K562 (cell line): ENCODE measurements around the gene UBA1. TPM values are rescaled to one million over a fixed set of nuclear protein-coding genes. Genes with fewer than 3 reads are reported as not detected.

Experiments
- ATAC-seq: fragments of 200-7000 bp; cut with Tn5 transposase; 3 replicates; pipeline ENCODE4 v1.9.1; 2020; ENCODE audit warnings: moderate library complexity
- BruUV-seq: library from RNA; stranded (reverse); fragments of 400-500 nt; replicated peaks from 2 replicates; lab custom pipeline; 2021; lab: Mats Ljungman, UMichigan
- CTCF ChIA-PET: fragments of 300-600 bp; formaldehyde crosslinking; extraction: SDS; loops from one replicate; lab custom pipeline; 2021; ENCODE audit warnings: low intra/inter-chr PET ratio; lab: Yijun Ruan, JAX
- POLR2A ChIA-PET: fragments of 300-600, 350-650 bp; sonication (Branson Sonifier 250); formaldehyde crosslinking; extraction: SDS; loops from one replicate; lab custom pipeline; 2021; ENCODE audit warnings: antibody characterized with exemption, inconsistent platforms; lab: Yijun Ruan, JAX
- DNase-seq, 4 experiments: peaks; one replicate each; pipeline versions ENCODE4 v3.0.0 to v3.0.0-alpha.2; 2011 to 2018; ENCODE audit warnings: low spot score in 3 of 4, mixed read lengths in 3 of 4; ENCODE audit errors: extremely low read depth in 1 of 4
- FAIRE-seq: peaks from 2 replicates; lab custom pipeline; 2011; peaks lifted over from hg19 to GRCh38; lab: Jason Lieb, UNC
- H2AFZ ChIP-seq: 2 replicates; pipeline ENCODE4 v1.6.0; 2011; ENCODE audit warnings: low read depth, low read length, control low read depth, inconsistent platforms
- H3K27ac ChIP-seq: fragments of 200-600 bp; 3 replicates; pipeline ENCODE4 v1.8.0; 2011; ENCODE audit warnings: low read depth, mild to moderate bottlenecking, control low read depth, inconsistent platforms, low read length, moderate library complexity, mixed read lengths; ENCODE audit errors: extremely low read depth
- H3K27me3 ChIP-seq, 2 experiments: fragments of 300-600 bp in 1 of 2; 2 replicates in 1 of 2; 3 replicates in 1 of 2; pipeline versions ENCODE4 v1.6.0 to v1.8.0; 2011; ENCODE audit warnings: inconsistent platforms in 2 of 2, low read length in 2 of 2, mild to moderate bottlenecking in 1 of 2, mixed read lengths in 1 of 2, moderate library complexity in 1 of 2; ENCODE audit not compliant: control insufficient read depth in 2 of 2, insufficient read depth in 2 of 2
- H3K36me3 ChIP-seq: fragments of 300-600 bp; 3 replicates; pipeline ENCODE4 v1.8.0; 2011; ENCODE audit warnings: mild to moderate bottlenecking, low read length, inconsistent platforms; ENCODE audit not compliant: control insufficient read depth, insufficient read depth
- H3K4me1 ChIP-seq, 2 experiments: fragments of 200-600 bp in 1 of 2; replicated peaks in 1 of 2; 2 replicates in 1 of 2; 3 replicates in 1 of 2; pipeline versions ENCODE4 v1.5.1 to v1.8.0; 2011; ENCODE audit warnings: inconsistent platforms in 2 of 2, low read length in 2 of 2, mild to moderate bottlenecking in 1 of 2, mixed read lengths in 1 of 2, moderate library complexity in 1 of 2; ENCODE audit not compliant: control insufficient read depth in 2 of 2, insufficient read depth in 2 of 2
- H3K4me2 ChIP-seq: 2 replicates; pipeline ENCODE4 v1.6.1; 2011; ENCODE audit warnings: low read length, control low read depth, inconsistent platforms, mixed read lengths; ENCODE audit not compliant: insufficient read depth
- H3K4me3 ChIP-seq: fragments of 200-600 bp; sonication (generic), shearing (Covaris generic); 2 replicates; pipeline ENCODE4 v1.5.1; 2016; ENCODE audit warnings: control low read depth, inconsistent platforms
- H3K79me2 ChIP-seq: fragments of 200-600 bp; 3 replicates; pipeline ENCODE4 v1.8.0; 2011; ENCODE audit warnings: low read length, inconsistent platforms; ENCODE audit not compliant: control insufficient read depth, insufficient read depth
- H3K9ac ChIP-seq, 2 experiments: 2 replicates each; pipeline versions ENCODE4 v1.6.0 to v1.6.1; 2011; ENCODE audit warnings: low read depth in 2 of 2, low read length in 2 of 2, control low read depth in 1 of 2, inconsistent platforms in 1 of 2, mild to moderate bottlenecking in 1 of 2, mixed read lengths in 1 of 2; ENCODE audit not compliant: insufficient read depth in 1 of 2
- H3K9me1 ChIP-seq: one replicate; pipeline ENCODE4 v1.6.0; 2011; ENCODE audit warnings: inconsistent platforms, mild to moderate bottlenecking, low read length, moderate library complexity; ENCODE audit not compliant: control insufficient read depth, insufficient read depth
- H3K9me3 ChIP-seq: replicated peaks from 2 replicates; pipeline ENCODE4 v1.5.1; 2011; ENCODE audit warnings: low read depth, low read length, inconsistent platforms; ENCODE audit not compliant: control insufficient read depth, insufficient read depth
- H4K20me1 ChIP-seq: replicated peaks from 2 replicates; pipeline ENCODE4 v1.6.1; 2011; ENCODE audit warnings: low read length, inconsistent platforms, mixed read lengths; ENCODE audit not compliant: control insufficient read depth, insufficient read depth
- CC2D1A ChIP-seq: fragments of 450-650 bp; IDR thresholded peaks from 2 replicates; pipeline ENCODE4 v1.6.1; 2017; ENCODE audit warnings: mild to moderate bottlenecking
- FOXJ2 ChIP-seq: fragments of 200-800 bp; sonication (Bioruptor generic); IDR thresholded peaks from 2 replicates; pipeline ENCODE4 v1.6.1; 2016; ENCODE audit warnings: missing genetic modification characterization, missing compliant biosample characterization
- FOXP1 ChIP-seq: sonication (generic); formaldehyde crosslinking; IDR thresholded peaks from 2 replicates; pipeline ENCODE4 v1.8.0; 2022; ENCODE audit warnings: mild to moderate bottlenecking, missing genetic modification reagents
- TCF7L2 ChIP-seq: fragments of 150-350 bp; IDR thresholded peaks from 2 replicates; pipeline ENCODE4 v1.6.1; 2016; ENCODE audit warnings: low read depth, mild to moderate bottlenecking, low read length, moderate library complexity
- ZNF253 ChIP-seq: fragments of 250-450 bp; sonication (Bioruptor Pico); conservative IDR thresholded peaks from 2 replicates; pipeline ENCODE4 v1.6.1; 2021; ENCODE audit warnings: mild to moderate bottlenecking
- WGBS: fragments of 100-300 bp; shearing (Covaris generic); methylation state at CpG from one replicate; pipeline ENCODE4 v1.1.6; 2016; ENCODE audit warnings: low coverage, mixed read lengths; ENCODE audit not compliant: insufficient coverage; ENCODE audit errors: missing lambda C conversion rate; 5-methylcytosine and 5-hydroxymethylcytosine counted together
- in situ Hi-C: fragments of 300-500 bp; cut with MboI; formaldehyde crosslinking; loops from 4 replicates; pipeline ENCODE4 v1.15.0; 2018; ENCODE audit warnings: inconsistent platforms, mixed read lengths
- intact Hi-C: fragments of 100-400 bp; cut with micrococcal nuclease; formaldehyde crosslinking; loops from 2 replicates; pipeline ENCODE4 v1.14.2; 2022
- polyA plus RNA-seq, 8 experiments: library from polyadenylated mRNA; depleted of rRNA in 4 of 8; stranded (reverse) in 5 of 8; unstranded in 3 of 8; fragments of >200 nt; fragmentation: Nextera tagmentation in 2 of 8; fragmentation: Illumina TruSeq in 1 of 8; extraction: Ambion mirVana in 2 of 8; extraction: Trizol in 1 of 8; gene quantifications; 2 replicates each; pipeline versions ENCODE4 v1.2.1 to v1.2.3, GENCODE V29; 2011 to 2014; ENCODE audit warnings: inconsistent platforms in 1 of 8, missing spikeins in 1 of 8
- total RNA-seq, 7 experiments: library from RNA; depleted of rRNA in 6 of 7; stranded (reverse); fragments of >200 nt in 6 of 7; fragmentation: Illumina TruSeq in 2 of 7; extraction: Trizol in 2 of 7; gene quantifications; 2 replicates each; pipeline versions ENCODE4 v1.2.1 to v1.2.3, GENCODE V29; 2011 to 2021; ENCODE audit warnings: low replicate concordance in 1 of 7

UBA1 gene
- total and polyA plus RNA-seq, 9 of the 15 experiments (the other 6 are each of a cell fraction or from before 2014, with no cell fraction given) = 32.0 to 174 (median 93.6) TPM

GRCh38 chrX:47229427-47229826, 35.8 kb downstream of the UBA1 start:
- ATAC-seq (no peak), FAIRE-seq (no peak), DNase-seq (no peak)
- no TSS peak for BruUV-seq
- Histone ChIP-seq H3K4me2 (no peak overlapping the region), H3K4me3 (no peak overlapping the region), H3K27ac (no peak overlapping the region), H3K4me1 (peaks cover 6 to 12% of the 10 kb centered on the region in 2 experiments; a peak in 4 of 5 replicates), H2AFZ (no peak overlapping the region), H3K9me3 (no peaks in the 10 kb centered on the region), H3K36me3 (peaks cover 42% of the 10 kb centered on the region; the same call in 2 of the 3 replicates), H3K9ac (no peak overlapping the region), H4K20me1 (no peaks in the 10 kb centered on the region), H3K9me1 (no peaks in the 10 kb centered on the region), H3K27me3 (no peaks in the 10 kb centered on the region), H3K79me2 (peaks cover 10% of the 10 kb centered on the region)
- WGBS = 100% methylated on average over 3 of the region's 6 CpGs
- intact Hi-C loops = no loop called here
- in situ Hi-C loops = no loop called here
- ChIA-PET POLR2A (interaction anchor here (1.2 to 5.1 kb wide), 2 partner anchors 12 to 38 kb away, joined by 3 to 21 read pairs; partner anchors contain the start of gene CDK16), CTCF (no interaction called here)
- TF ChIP-seq FOXJ2 (tag) (no peak), CC2D1A (no peak), ZNF253 (CRISPR knock-in tag) (no peak), TCF7L2 (no peak), FOXP1 (CRISPR knock-in tag) (no peak)
